ENCODE measurements around the gene QTRT2. TPM values are rescaled to one million over a fixed set of nuclear protein-coding genes. Genes with fewer than 3 reads are reported as not detected.

The QTRT2 gene
- total and polyA plus RNA-seq, 3 donors from 2014 or later, result 17.9 to 29.5 (median 24.0) TPM

GRCh38 chr3:114111060-114111770 is 54.7 kb downstream of the QTRT2 start:
- intact Hi-C loops (cut with DNase I; ENCODE audit: low total_unique reads), result no loop called here
- H3K36me3 ChIP-seq (ENCODE audit: low read depth, missing control alignments), result no peaks in the 10 kb centered on the region
- TF ChIP-seq CTCF (IDR thresholded peaks at IDR 0.05) (no peak), POLR2A (IDR thresholded peaks at IDR 0.05) (no peak)

GRCh38 chr3:114112696-114113095 is 56.2 kb downstream of the QTRT2 start:
- no peak for DNase-seq
- 82 to 83% methylated on average over 6 of the region's 6 CpGs for WGBS, 2 donors

More at GRCh38 chr3:114111060-114111770, 54.7 kb downstream of the QTRT2 start:
- no peaks in the 10 kb centered on the region for H3K4me1 ChIP-seq
- DNase-seq, result no peak
- no peaks in the 10 kb centered on the region for H3K27me3 ChIP-seq
- no peaks in the 10 kb centered on the region for H3K9me3 ChIP-seq
- no peak overlapping the region for H3K4me3 ChIP-seq
- 73 to 75% methylated on average over 3 of the region's 3 CpGs for WGBS, 2 donors
- H3K27ac ChIP-seq, result no peak overlapping the region

GRCh38 chr3:114114719-114115118 is 58.2 kb downstream of the QTRT2 start:
- WGBS, 2 donors, result 88 to 92% methylated on average over 3 of the region's 3 CpGs
- Histone ChIP-seq H3K27ac (no peak overlapping the region), H3K9me3 (no peaks in the 10 kb centered on the region), H3K27me3 (no peaks in the 10 kb centered on the region), H3K4me3 (no peak overlapping the region), H3K4me1 (no peaks in the 10 kb centered on the region), H3K36me3 (ENCODE audit: low read depth, missing control alignments) (no peaks in the 10 kb centered on the region)
- no peak for DNase-seq
- intact Hi-C loops (cut with DNase I; ENCODE audit: low total_unique reads), result no loop called here
- TF ChIP-seq POLR2A (IDR thresholded peaks at IDR 0.05) (no peak), CTCF (IDR thresholded peaks at IDR 0.05) (no peak)

More at GRCh38 chr3:114112696-114113095, 56.2 kb downstream of the QTRT2 start:
- no peak overlapping the region for H3K27ac ChIP-seq
- intact Hi-C loops (cut with DNase I; ENCODE audit: low total_unique reads), result no loop called here
- H3K9me3 ChIP-seq, result no peaks in the 10 kb centered on the region
- no peaks in the 10 kb centered on the region for H3K36me3 ChIP-seq (ENCODE audit: low read depth, missing control alignments)
- no peaks in the 10 kb centered on the region for H3K4me1 ChIP-seq
- TF ChIP-seq CTCF (IDR thresholded peaks at IDR 0.05) (no peak), POLR2A (IDR thresholded peaks at IDR 0.05) (no peak)
- no peaks in the 10 kb centered on the region for H3K27me3 ChIP-seq
- H3K4me3 ChIP-seq, result no peak overlapping the region

- intact Hi-C loops (cut with DNase I; ENCODE audit: low total_unique reads), result no loop called here
- Histone ChIP-seq H3K9me3 (no peaks in the 10 kb centered on the region), H3K36me3 (ENCODE audit: low read depth, missing control alignments) (no peaks in the 10 kb centered on the region), H3K27ac (no peak overlapping the region), H3K4me1 (no peaks in the 10 kb centered on the region), H3K4me3 (no peak overlapping the region), H3K27me3 (no peaks in the 10 kb centered on the region)
- WGBS, 2 donors, result 75 to 79% methylated on average over 7 of the region's 7 CpGs
- TF ChIP-seq POLR2A (IDR thresholded peaks at IDR 0.05), result no peak
- DNase-seq, result no peak
Measured at GRCh38 chr3:114115143-114115542, 58.6 kb downstream of the QTRT2 start.

- intact Hi-C loops (cut with DNase I; ENCODE audit: low total_unique reads), result no loop called here
- TF ChIP-seq CTCF (IDR thresholded peaks at IDR 0.05) (no peak), POLR2A (IDR thresholded peaks at IDR 0.05) (no peak)
- no peak overlapping the region for H3K4me3 ChIP-seq
- no peak for DNase-seq
- peaks cover 6% of the 10 kb centered on the region for H3K4me1 ChIP-seq
- no peaks in the 10 kb centered on the region for H3K27me3 ChIP-seq
- no peak overlapping the region for H3K27ac ChIP-seq
- H3K9me3 ChIP-seq, result no peaks in the 10 kb centered on the region
- no peaks in the 10 kb centered on the region for H3K36me3 ChIP-seq (ENCODE audit: low read depth, missing control alignments)
- whole genome bisulfite sequencing, 2 donors, result 37 to 40% methylated on average over 1 of the region's 1 CpG
Measured at GRCh38 chr3:114119776-114120175, 63.2 kb downstream of the QTRT2 start.
